SK-N-MC (cell line): ENCODE results near the gene DOP1A.

Source experiments
- EZH2 ChIP-seq: fragments of 200-600 bp; sonication (generic); IDR thresholded peaks from one replicate; pipeline ENCODE4 v1.6.1; 2017; ENCODE audit warnings: antibody characterized with exemption
- POLR2AphosphoS5 ChIP-seq: IDR thresholded peaks from 2 replicates; pipeline ENCODE4 v1.6.1; 2012; ENCODE audit warnings: mild to moderate bottlenecking, low read depth, low read length, borderline replicate concordance

GRCh38 chr6:83125425-83125824 is 58.0 kb downstream of the DOP1A start:
- TF ChIP-seq POLR2AphosphoS5 (no peak), EZH2 (no peak)
